Uterus (tissue), 4 donors: Measurements from ENCODE around the gene PRKAB1. TPM values are rescaled to one million over a fixed set of nuclear protein-coding genes. Genes with fewer than 3 reads are reported as not detected.

ENCODE experiments used
- DNase-seq, 2 donors: peaks; one replicate each; pipeline ENCODE4 v3.0.0-alpha.2; 2019 to 2020
- H3K27ac ChIP-seq, 2 donors: fragments of 200-600 bp; sonication (generic); 1 replicate in 1 of 2; 2 replicates in 1 of 2; pipeline ENCODE4 v1.5.1; 2016 to 2018
- H3K27me3 ChIP-seq, 2 donors: fragments of 200-600 bp; sonication (generic); one replicate each; pipeline ENCODE4 v1.5.1; 2018 to 2019; ENCODE audit warnings: control low read depth in 1 of 2
- H3K36me3 ChIP-seq, 2 donors: fragments of 200-600 bp; sonication (generic); one replicate each; pipeline ENCODE4 v1.5.1; 2019; ENCODE audit warnings: control low read depth in 1 of 2
- H3K4me1 ChIP-seq, 2 donors: fragments of 200-600 bp; sonication (generic); one replicate each; pipeline ENCODE4 v1.5.1; 2018 to 2019; ENCODE audit warnings: control low read depth in 1 of 2
- H3K4me3 ChIP-seq, 2 donors: fragments of 200-600 bp; sonication (generic); 1 replicate in 1 of 2; 2 replicates in 1 of 2; pipeline ENCODE4 v1.5.1; 2018 to 2019; ENCODE audit warnings: mild to moderate bottlenecking in 1 of 2
- H3K9me3 ChIP-seq, 2 donors: fragments of 200-600 bp; sonication (generic); one replicate each; pipeline ENCODE4 v1.5.1; 2019; ENCODE audit warnings: control low read depth in 1 of 2
- CTCF ChIP-seq, 4 experiments: fragments of 200-600 bp in 2 of 4; fragments of 450-650 bp in 2 of 4; sonication (generic) in 2 of 4; IDR thresholded peaks; one replicate each; pipeline ENCODE4 v1.5.1; 2016 to 2019; ENCODE audit warnings: antibody characterized with exemption in 4 of 4, mild to moderate bottlenecking in 2 of 4, moderate library complexity in 1 of 4
- POLR2A ChIP-seq, 2 donors: fragments of 450-650 bp; IDR thresholded peaks; one replicate each; pipeline ENCODE4 v1.6.1; 2016; ENCODE audit warnings: antibody characterized with exemption in 2 of 2, mild to moderate bottlenecking in 1 of 2, moderate library complexity in 1 of 2
- intact Hi-C: fragments of 100-400 bp; cut with DNase I; formaldehyde crosslinking; loops from one replicate; pipeline ENCODE4 v1.15.1; 2023; ENCODE audit warnings: low total_unique reads
- total RNA-seq, 4 donors: library from RNA; depleted of rRNA in 3 of 4; stranded (reverse); fragments of >200 nt in 3 of 4; gene quantifications; one replicate each; pipeline versions ENCODE4 v1.1.0 to v1.2.4, GENCODE V29; 2014 to 2023
- donor health status: DM: yes; HTN: yes; CAD: no.

PRKAB1 gene
- total RNA-seq, 4 donors from 2014 or later: 10.9 to 44.1 (median 32.8) TPM

- Histone ChIP-seq H3K36me3 (no peaks in the 10 kb centered on the region), H3K4me1 (no peaks in the 10 kb centered on the region), H3K27me3 (no peaks in the 10 kb centered on the region), H3K4me3 (no peak overlapping the region), H3K9me3 (no peaks in the 10 kb centered on the region), H3K27ac (no peak overlapping the region)
- no peak for DNase-seq
- TF ChIP-seq CTCF (IDR thresholded peaks at IDR 0.05): no peak
- TF ChIP-seq POLR2A (IDR thresholded peaks at IDR 0.05): no peak
- intact Hi-C loops: no loop called here
Measured at GRCh38 chr12:119684711-119685369, 16.9 kb downstream of the PRKAB1 start.

- no peaks in the 10 kb centered on the region for H3K9me3 ChIP-seq
- TF ChIP-seq CTCF (IDR thresholded peaks at IDR 0.05) (no peak), POLR2A (IDR thresholded peaks at IDR 0.05) (no peak)
- intact Hi-C loops: no loop called here
- H3K4me3 ChIP-seq: no peak overlapping the region
- H3K27ac ChIP-seq: no peak overlapping the region
- no peaks in the 10 kb centered on the region for H3K36me3 ChIP-seq
- DNase-seq: no peak
- no peaks in the 10 kb centered on the region for H3K4me1 ChIP-seq
- no peaks in the 10 kb centered on the region for H3K27me3 ChIP-seq
Measured at GRCh38 chr12:119685375-119685774, 17.4 kb downstream of the PRKAB1 start.

GRCh38 chr12:119686355-119686754, 18.4 kb downstream of the PRKAB1 start:
- no peak for TF ChIP-seq POLR2A (IDR thresholded peaks at IDR 0.05)
- TF ChIP-seq CTCF (IDR thresholded peaks at IDR 0.05): no peak
- Histone ChIP-seq H3K27ac (no peak overlapping the region), H3K4me3 (no peak overlapping the region), H3K9me3 (no peaks in the 10 kb centered on the region), H3K4me1 (no peaks in the 10 kb centered on the region), H3K36me3 (no peaks in the 10 kb centered on the region), H3K27me3 (no peaks in the 10 kb centered on the region)
- no peak for DNase-seq
- intact Hi-C loops: no loop called here

GRCh38 chr12:119686776-119687175, 18.8 kb downstream of the PRKAB1 start:
- Histone ChIP-seq H3K36me3 (no peaks in the 10 kb centered on the region), H3K4me1 (no peaks in the 10 kb centered on the region), H3K9me3 (no peaks in the 10 kb centered on the region), H3K27ac (no peak overlapping the region), H3K27me3 (no peaks in the 10 kb centered on the region), H3K4me3 (no peak overlapping the region)
- intact Hi-C loops: no loop called here
- TF ChIP-seq CTCF (IDR thresholded peaks at IDR 0.05) (no peak), POLR2A (IDR thresholded peaks at IDR 0.05) (no peak)
- DNase-seq: no peak

- intact Hi-C loops: no loop called here
- no peaks in the 10 kb centered on the region for H3K27me3 ChIP-seq
- H3K4me3 ChIP-seq: no peak overlapping the region
- H3K9me3 ChIP-seq: no peaks in the 10 kb centered on the region
- no peak overlapping the region for H3K27ac ChIP-seq
- no peak for DNase-seq
- no peaks in the 10 kb centered on the region for H3K36me3 ChIP-seq
- no peak for TF ChIP-seq CTCF (IDR thresholded peaks at IDR 0.05)
- TF ChIP-seq POLR2A (IDR thresholded peaks at IDR 0.05): no peak
- H3K4me1 ChIP-seq: peaks cover 0 to 4% of the 10 kb centered on the region in 2 donors
Measured at GRCh38 chr12:119687406-119687805, 19.5 kb downstream of the PRKAB1 start.
